SHP77 treated with DMSO at 0.1 percent for 48 hours (cell line): ENCODE results near the gene KAZN.

Source experiments
- DNase-seq: peaks from one replicate; lab custom pipeline; 2025; lab: John Stamatoyannopoulos, UW

KAZN gene

DNA sequence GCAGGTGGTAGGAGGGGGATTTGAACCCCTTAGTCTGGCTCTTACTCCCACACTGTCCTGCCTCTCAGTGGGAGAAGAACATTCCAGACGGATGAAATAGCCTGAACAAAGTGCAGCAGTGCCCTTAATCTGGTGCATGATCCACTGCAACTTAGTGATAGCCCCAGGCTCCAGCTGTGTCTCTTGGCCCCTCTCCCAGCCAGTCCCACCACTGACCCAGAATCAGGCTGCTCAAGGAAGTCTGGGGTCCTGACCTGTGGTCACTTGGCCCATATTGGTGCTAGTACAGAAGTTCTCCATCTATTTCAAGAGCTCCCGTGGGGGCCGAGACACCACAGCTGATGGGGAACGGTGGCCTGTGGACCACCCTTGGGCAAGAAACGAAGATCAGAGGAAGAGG lies 255.0 kb downstream of the KAZN start:
- DNase-seq, result no peak

GRCh38 chr1:14855268-14855667 lies 256.8 kb downstream of the KAZN start:
- no peak for DNase-seq

- DNase-seq, result no peak
Observed at GRCh38 chr1:14855801-14856200, 257.3 kb downstream of the KAZN start.

DNA sequence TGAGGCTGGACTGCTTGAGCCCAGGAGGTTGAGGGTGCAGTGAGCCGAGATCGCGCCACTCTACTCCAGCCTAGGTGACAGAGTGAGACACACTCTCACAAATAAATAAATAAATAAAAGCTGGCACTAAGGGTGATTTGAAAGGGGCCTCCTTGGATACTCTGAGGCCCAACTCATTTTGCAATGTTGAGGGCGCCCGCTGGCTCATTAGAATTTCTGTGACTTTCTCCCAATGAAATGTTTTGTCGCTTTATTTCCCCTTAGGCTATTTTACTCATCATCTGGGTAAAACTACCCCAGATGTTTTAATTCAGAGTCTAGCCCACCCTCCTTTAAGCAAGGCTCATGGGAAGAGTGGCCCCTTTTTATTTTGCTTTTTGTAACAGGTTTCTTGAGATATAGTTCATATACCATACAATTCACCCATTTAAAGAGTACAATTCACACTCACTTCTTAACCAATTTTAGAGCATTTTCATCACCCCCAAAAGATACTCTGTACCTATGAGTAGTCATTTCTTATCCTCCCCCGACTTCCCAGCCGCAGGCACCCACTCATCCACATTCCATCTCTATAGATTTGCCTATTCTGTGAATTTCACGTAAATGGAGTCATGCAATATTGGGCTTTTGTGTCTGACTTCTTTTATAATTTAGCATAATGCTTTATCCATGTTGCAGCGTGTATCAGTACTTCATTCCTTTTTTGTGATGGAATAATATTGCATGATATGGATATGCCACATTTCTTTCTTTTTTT lies 259.1 kb downstream of the KAZN start:
- no peak for DNase-seq

- DNase-seq, result no peak
Observed at GRCh38 chr1:14862114-14862771, 263.8 kb downstream of the KAZN start.

DNA sequence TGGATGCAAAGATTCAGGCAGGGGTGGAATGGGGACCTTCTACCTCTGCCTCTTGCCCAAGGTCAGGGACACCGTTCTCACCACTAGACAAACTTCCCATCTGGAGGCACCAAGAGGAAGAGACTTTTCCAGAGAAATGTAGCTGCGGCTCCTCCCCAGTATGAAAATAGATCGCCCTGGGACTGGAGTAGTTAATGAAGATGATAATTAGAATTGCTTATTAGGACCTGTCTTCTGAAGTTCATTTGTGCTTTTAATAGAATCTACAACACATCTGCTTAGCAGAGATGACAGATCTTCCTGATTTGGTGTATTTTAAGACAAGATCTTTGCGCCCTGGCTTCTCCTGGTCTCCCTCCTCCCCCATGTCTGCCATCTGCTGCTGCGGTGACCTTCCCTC lies 266.6 kb downstream of the KAZN start:
- no peak for DNase-seq

GRCh38 chr1:14866911-14867612 lies 268.6 kb downstream of the KAZN start:
- DNase-seq, result no peak

DNA sequence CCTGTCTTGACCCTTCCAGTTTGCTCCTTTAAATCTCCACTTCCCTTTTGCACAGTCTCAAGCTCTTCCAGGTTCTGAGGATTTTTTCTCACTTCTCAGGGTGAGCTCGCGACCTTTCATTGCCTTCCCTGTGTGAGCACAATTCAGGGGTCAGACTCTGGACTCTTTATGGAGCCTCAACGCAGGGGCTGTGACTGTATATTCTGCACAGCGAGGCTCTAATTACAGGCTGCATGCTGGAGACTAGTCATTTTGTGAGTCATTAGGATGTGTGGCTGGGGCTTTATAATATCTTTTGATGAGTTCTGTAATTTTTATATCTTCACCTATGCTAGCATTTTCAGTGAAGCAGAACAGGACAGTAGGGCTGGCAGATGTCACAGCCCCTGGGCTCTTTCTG lies 270.7 kb downstream of the KAZN start:
- DNase-seq, result no peak

GRCh38 chr1:14871218-14871970 lies 272.9 kb downstream of the KAZN start:
- DNase-seq, result no peak

DNA sequence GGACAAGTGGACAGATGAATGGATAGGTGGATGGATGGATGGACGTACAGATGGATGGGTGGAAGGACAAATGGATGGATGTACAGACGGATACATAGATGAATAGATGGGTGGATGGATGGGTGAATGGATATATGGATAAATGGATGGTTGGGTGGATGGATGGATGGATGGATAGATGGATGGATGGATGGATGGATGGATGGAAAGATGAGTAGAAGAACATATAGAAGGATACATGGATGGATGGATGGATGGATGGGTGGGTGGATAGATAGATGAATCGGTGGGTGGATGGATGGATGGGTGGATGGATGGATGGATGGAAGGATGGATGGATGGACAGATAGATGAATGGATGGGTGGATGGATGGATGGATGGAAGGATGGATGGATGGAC lies 274.3 kb downstream of the KAZN start:
- DNase-seq, result no peak

DNA sequence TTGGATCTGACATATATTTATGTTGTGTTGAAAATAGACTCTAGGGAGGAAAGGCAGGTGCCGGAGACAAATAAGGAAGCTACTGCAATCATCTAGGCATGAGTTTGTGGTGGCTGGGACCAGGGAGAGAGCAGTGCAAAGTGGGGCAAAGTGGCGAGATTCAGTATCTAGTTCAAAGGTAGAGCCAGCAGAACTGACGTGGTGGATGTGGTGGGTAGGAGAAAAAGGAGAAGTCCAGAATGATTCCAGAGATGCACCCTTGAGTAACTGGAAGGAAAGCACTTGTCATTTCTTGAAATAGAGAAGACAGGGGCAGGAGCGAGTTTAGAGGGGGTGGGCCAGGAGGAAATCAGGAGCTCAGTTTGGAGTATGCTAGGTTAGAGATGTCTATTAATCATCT lies 275.2 kb downstream of the KAZN start:
- no peak for DNase-seq

DNA sequence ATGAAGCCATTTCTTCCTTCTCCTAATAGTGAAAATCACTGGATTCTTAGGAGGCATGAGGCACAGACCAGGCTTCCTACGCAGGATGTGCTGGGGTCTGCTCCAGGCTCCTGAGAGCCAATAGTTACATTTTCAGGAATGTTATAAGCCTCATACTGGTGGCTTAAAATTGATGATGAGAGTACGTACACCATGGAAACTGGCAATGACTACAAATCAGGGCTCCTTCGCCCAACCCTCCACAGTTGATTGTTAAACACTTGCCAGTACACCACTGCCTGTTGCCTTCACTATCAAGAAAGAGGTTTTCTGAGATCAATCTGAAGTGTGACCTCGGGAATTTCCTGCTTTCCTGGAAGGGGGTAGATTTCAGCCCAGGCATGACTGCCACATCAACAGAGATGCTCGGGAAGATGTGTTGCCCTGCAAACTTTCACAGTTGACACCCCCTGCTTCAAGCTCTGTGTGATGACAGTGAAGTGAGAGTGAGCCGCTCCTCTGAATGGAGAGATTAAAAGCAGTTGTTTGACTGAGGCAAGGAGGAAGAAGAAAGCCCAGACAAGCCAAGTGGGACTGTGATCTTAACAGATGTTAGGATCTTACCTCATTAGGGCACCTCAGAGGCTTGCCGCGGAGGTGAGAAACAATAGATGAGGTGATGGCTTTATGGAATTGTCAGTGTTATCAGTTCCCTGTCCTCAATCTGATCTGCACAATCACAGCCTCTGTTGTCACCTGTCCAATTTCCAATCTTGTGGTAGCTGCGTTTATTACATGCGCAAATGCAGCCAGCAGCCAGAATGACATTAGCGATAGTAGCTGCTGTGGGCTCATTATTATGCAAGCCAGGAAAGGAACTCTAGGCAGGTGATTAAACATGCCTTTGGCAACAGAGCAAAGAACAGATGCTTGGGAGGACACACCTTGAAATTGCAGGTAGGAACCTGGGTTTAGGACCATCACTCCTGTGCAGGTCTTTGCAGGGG lies 277.3 kb downstream of the KAZN start:
- no peak for DNase-seq

DNA sequence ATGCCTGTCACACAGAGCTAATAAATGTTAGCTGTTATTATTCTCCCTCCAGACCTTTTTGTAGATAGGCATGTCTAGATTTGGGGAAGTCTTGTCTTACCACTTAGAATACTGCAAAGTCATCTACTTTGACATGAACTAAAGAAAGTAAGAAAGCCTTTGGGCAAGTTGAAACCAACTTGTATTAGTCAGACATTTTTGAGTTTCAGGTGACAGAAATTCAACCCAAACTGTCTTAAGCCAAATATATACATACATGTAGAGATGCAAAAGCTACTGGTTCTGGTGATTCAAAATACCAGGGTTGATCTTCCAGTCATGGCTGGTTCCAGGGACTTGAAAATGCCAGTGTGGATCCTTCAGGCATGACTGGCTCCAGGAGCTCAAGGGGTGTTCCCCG lies 278.3 kb downstream of the KAZN start:
- no peak for DNase-seq

GRCh38 chr1:14877224-14877623 lies 278.7 kb downstream of the KAZN start:
- DNase-seq, result no peak

DNA sequence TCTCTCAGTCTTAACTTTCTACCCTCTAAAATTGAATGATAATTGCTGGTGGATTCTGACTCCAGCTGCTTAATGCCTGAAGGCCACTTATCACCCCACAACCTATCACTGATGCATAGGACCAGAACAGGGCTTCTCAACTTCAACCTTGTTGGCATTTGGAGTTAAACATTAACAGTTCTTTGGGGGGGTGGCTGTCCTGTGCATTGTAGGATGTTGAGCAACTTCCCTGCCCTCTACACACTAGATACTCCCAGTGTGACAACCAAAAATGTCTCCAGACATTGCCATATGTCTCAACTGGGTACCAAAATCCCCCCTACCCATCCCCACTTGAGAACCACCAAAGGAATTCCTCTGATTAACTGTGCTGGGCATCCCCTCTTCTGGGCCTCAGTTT lies 279.6 kb downstream of the KAZN start:
- DNase-seq, result no peak

DNA sequence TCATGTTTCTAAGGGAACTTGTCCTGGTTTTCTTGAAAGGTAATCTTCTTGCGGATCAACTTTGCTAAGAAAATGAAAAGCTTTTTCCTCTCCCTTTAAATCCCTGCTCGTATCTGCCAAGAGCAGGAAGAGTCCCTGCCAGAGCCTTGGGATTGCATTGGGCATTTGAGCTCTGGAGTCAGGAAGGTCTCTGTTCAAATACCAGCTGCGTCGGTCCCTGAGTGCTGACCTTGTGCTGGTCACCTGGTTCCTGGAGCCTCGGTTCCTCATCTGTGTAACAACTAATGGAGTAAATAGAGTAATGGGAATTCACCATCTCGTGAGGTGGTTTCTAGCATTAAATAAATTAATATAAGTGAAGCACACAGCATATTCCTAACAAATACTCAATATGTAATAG lies 280.5 kb downstream of the KAZN start:
- DNase-seq, result no peak

DNA sequence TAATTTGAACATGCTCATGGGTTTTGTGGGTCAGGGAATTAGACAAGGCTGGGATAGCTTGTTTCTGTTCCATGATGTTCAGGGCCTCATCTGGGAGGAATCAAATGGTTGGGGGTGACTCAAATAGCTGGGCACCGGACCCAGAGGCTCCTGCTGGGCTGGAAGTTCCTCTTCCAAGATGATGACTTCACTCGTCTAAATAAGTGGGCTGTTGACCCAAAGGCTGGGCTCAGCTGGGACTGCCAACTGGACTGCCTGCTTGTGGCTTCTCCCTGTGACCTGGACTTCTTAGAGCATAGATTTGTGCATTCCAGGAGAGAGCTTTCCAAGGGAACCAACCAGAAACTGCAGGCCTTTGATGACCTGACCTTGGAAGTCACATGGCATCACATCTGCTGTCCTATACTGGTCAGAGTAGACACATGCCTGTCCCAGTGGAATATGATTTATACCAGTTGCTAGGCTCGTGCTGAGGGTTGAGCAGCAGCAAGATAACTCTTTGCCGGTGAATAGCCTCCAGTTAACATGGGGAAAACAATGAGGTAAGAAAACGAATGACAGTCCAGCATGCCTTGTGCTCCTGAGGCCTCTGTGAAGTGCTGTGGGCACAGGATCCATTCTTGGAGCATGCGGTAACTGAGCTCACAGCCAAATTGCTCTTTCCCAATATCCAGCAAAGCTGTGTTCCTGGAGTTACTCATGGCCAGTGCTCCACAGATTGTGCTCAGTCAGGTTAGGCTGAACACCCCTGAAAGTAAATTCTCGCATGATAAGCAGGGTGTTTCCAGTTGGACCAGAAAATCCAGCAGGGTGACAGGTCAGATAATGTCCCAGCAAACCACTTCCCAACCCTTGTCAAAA lies 282.2 kb downstream of the KAZN start:
- no peak for DNase-seq

GRCh38 chr1:14881775-14882672 lies 283.5 kb downstream of the KAZN start:
- DNase-seq, result no peak

DNA sequence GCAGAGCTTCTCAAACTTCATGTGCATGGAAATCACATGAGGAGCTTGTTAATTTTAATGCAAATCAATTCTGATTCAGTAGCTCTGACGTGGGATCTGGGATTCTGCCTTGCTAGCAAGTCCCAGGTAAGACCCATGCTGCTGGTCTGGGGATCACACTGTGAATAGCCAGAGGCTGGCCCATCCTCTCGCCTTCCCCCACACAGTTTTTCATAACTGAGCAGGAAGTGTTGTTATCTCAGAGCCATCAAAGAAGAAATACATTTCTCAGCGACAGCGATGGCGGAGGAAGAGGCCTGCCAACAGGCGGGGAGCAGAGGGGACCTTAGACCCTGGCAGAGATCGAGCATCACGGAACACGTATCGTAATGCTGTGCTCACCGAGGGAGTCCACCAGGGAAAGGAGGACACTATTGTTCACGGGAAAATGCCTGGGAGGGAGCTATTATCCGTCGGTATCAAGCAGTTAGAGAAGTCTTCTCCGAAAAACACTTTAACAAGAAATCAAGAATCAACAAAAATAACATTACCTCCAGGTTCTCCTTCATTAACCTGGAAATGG lies 286.2 kb downstream of the KAZN start:
- DNase-seq, result no peak
